Measurements from ENCODE around the gene KYNU. TPM values are rescaled to one million over a fixed set of nuclear protein-coding genes. Genes with fewer than 3 reads are reported as not detected.

Gene KYNU
- total and polyA plus RNA-seq, 7 experiments from 2014 or later = 0.13 to 23.4 (median 1.4) TPM; not detected in 2

- DNase-seq = no peak
- H3K27ac Mint-ChIP-seq = no peak overlapping the region
- H3K4me3 ChIP-seq (ENCODE audit: low read length) = no peak overlapping the region
- CTCF ChIA-PET = no interaction called here
- H3K4me1 ChIP-seq (ENCODE audit: control insufficient read depth in 2 of 2, insufficient read depth in 2 of 2, low read length in 2 of 2) = no peaks in the 10 kb centered on the region
- H3K36me3 ChIP-seq (ENCODE audit: control insufficient read depth in 2 of 3, insufficient read depth in 3 of 3, low read length in 3 of 3) = no peaks in the 10 kb centered on the region
- intact Hi-C loops (cut with micrococcal nuclease) = no loop called here
- no peaks in the 10 kb centered on the region for H3K9me3 ChIP-seq (ENCODE audit: control insufficient read depth in 2 of 3, low read length in 3 of 3)
- POLR2A ChIA-PET = no interaction called here
- no peaks in the 10 kb centered on the region for H3K27me3 ChIP-seq (ENCODE audit: control insufficient read depth in 2 of 2, insufficient read depth in 2 of 2, low read length in 2 of 2)
- no peak overlapping the region for H3K4me3 Mint-ChIP-seq
- no peak for ATAC-seq
- peaks cover 0 to 24% (median 12%) of the 10 kb centered on the region in 5 donors for H3K27me3 Mint-ChIP-seq
- peaks cover 0 to 19% (median 4%) of the 10 kb centered on the region in 11 donors for H3K9me3 Mint-ChIP-seq
- peaks cover 0 to 19% (median 6%) of the 10 kb centered on the region in 5 donors for H3K36me3 Mint-ChIP-seq
- no peak overlapping the region for H3K27ac ChIP-seq (ENCODE audit: low read depth, low read length)
- peaks cover 0 to 1% (median 0%) of the 10 kb centered on the region in 7 donors for H3K4me1 Mint-ChIP-seq
Observed at GRCh38 chr2:143056550-143056949, 179.1 kb downstream of the KYNU start.

GRCh38 chr2:143058851-143059250 lies 181.4 kb downstream of the KYNU start:
- peaks cover 0 to 1% (median 0%) of the 10 kb centered on the region in 7 donors for H3K4me1 Mint-ChIP-seq
- Histone ChIP-seq H3K36me3 (ENCODE audit: control insufficient read depth in 2 of 3, insufficient read depth in 3 of 3, low read length in 3 of 3) (no peaks in the 10 kb centered on the region), H3K4me3 (ENCODE audit: low read length) (no peak overlapping the region), H3K27me3 (ENCODE audit: control insufficient read depth in 2 of 2, insufficient read depth in 2 of 2, low read length in 2 of 2) (no peaks in the 10 kb centered on the region), H3K27ac (ENCODE audit: low read depth, low read length) (no peak overlapping the region), H3K9me3 (ENCODE audit: control insufficient read depth in 2 of 3, low read length in 3 of 3) (no peaks in the 10 kb centered on the region), H3K4me1 (ENCODE audit: control insufficient read depth in 2 of 2, insufficient read depth in 2 of 2, low read length in 2 of 2) (no peaks in the 10 kb centered on the region)
- intact Hi-C loops (cut with micrococcal nuclease) = no loop called here
- POLR2A ChIA-PET = no interaction called here
- no peak overlapping the region for H3K27ac Mint-ChIP-seq
- DNase-seq (no peak), ATAC-seq (no peak)
- peaks cover 0 to 19% (median 6%) of the 10 kb centered on the region in 5 donors for H3K36me3 Mint-ChIP-seq
- CTCF ChIA-PET = no interaction called here
- H3K27me3 Mint-ChIP-seq = peaks cover 0 to 26% (median 9%) of the 10 kb centered on the region in 5 donors
- H3K4me3 Mint-ChIP-seq = no peak overlapping the region
- peaks cover 0 to 19% (median 5%) of the 10 kb centered on the region in 11 donors for H3K9me3 Mint-ChIP-seq

- H3K36me3 ChIP-seq (ENCODE audit: control insufficient read depth in 2 of 3, insufficient read depth in 3 of 3, low read length in 3 of 3) = no peaks in the 10 kb centered on the region
- no peaks in the 10 kb centered on the region for H3K4me1 ChIP-seq (ENCODE audit: control insufficient read depth in 2 of 2, insufficient read depth in 2 of 2, low read length in 2 of 2)
- H3K4me3 ChIP-seq (ENCODE audit: low read length) = no peak overlapping the region
- ATAC-seq = no peak
- H3K27ac Mint-ChIP-seq = no peak overlapping the region
- DNase-seq = no peak
- no peaks in the 10 kb centered on the region for H3K4me1 Mint-ChIP-seq
- intact Hi-C loops (cut with micrococcal nuclease) = no loop called here
- H3K9me3 Mint-ChIP-seq = peaks cover 0 to 27% (median 9%) of the 10 kb centered on the region in 11 donors
- H3K36me3 Mint-ChIP-seq = peaks cover 0 to 4% (median 0%) of the 10 kb centered on the region in 5 donors
- POLR2A ChIA-PET = interaction anchor here (0.7 kb wide), 1 partner anchor 33 kb away, joined by 3 read pairs; no protein-coding TSS in a partner anchor
- H3K27ac ChIP-seq (ENCODE audit: low read depth, low read length) = no peak overlapping the region
- H3K9me3 ChIP-seq (ENCODE audit: control insufficient read depth in 2 of 3, low read length in 3 of 3) = no peaks in the 10 kb centered on the region
- H3K27me3 ChIP-seq (ENCODE audit: control insufficient read depth in 2 of 2, insufficient read depth in 2 of 2, low read length in 2 of 2) = no peaks in the 10 kb centered on the region
- H3K4me3 Mint-ChIP-seq = no peak overlapping the region
- CTCF ChIA-PET = no interaction called here
- H3K27me3 Mint-ChIP-seq = peaks cover 0 to 40% (median 9%) of the 10 kb centered on the region in 5 donors
Observed at GRCh38 chr2:143063612-143064200, 186.2 kb downstream of the KYNU start.

- H3K9me3 ChIP-seq (ENCODE audit: control insufficient read depth in 2 of 3, low read length in 3 of 3) = no peaks in the 10 kb centered on the region
- H3K27me3 ChIP-seq (ENCODE audit: control insufficient read depth in 2 of 2, insufficient read depth in 2 of 2, low read length in 2 of 2) = no peaks in the 10 kb centered on the region
- no peak for DNase-seq
- no peak overlapping the region for H3K4me3 ChIP-seq (ENCODE audit: low read length)
- no peak for ATAC-seq
- intact Hi-C loops (cut with micrococcal nuclease) = no loop called here
- Mint-ChIP-seq H3K4me1 (no peaks in the 10 kb centered on the region), H3K27me3 (peaks cover 0 to 21% (median 0%) of the 10 kb centered on the region in 5 donors), H3K36me3 (peaks cover 0 to 4% (median 0%) of the 10 kb centered on the region in 5 donors), H3K4me3 (no peak overlapping the region), H3K9me3 (peaks cover 0 to 27% (median 9%) of the 10 kb centered on the region in 11 donors), H3K27ac (no peak overlapping the region)
- H3K27ac ChIP-seq (ENCODE audit: low read depth, low read length) = no peak overlapping the region
- no peaks in the 10 kb centered on the region for H3K36me3 ChIP-seq (ENCODE audit: control insufficient read depth in 2 of 3, insufficient read depth in 3 of 3, low read length in 3 of 3)
- ChIA-PET POLR2A (no interaction called here), CTCF (no interaction called here)
- no peaks in the 10 kb centered on the region for H3K4me1 ChIP-seq (ENCODE audit: control insufficient read depth in 2 of 2, insufficient read depth in 2 of 2, low read length in 2 of 2)
Observed at GRCh38 chr2:143068094-143068493, 190.6 kb downstream of the KYNU start.

GRCh38 chr2:143068509-143068908 lies 191.0 kb downstream of the KYNU start:
- peak; percentile 86 for ATAC-seq
- no peak overlapping the region for H3K4me3 ChIP-seq (ENCODE audit: low read length)

GRCh38 chr2:143070704-143071103 lies 193.2 kb downstream of the KYNU start:
- Mint-ChIP-seq H3K4me1 (no peaks in the 10 kb centered on the region), H3K4me3 (no peak overlapping the region), H3K9me3 (peaks cover 0 to 24% (median 4%) of the 10 kb centered on the region in 11 donors), H3K27ac (no peak overlapping the region), H3K36me3 (peaks cover 0 to 5% (median 3%) of the 10 kb centered on the region in 5 donors), H3K27me3 (peaks cover 0 to 14% (median 0%) of the 10 kb centered on the region in 5 donors)
- CTCF ChIA-PET = interaction anchor here (0.7 kb wide), 1 partner anchor 209 kb away, joined by 3 read pairs; no protein-coding TSS in a partner anchor
- no peak for DNase-seq
- Histone ChIP-seq H3K9me3 (ENCODE audit: control insufficient read depth in 2 of 3, low read length in 3 of 3) (peaks cover 0 to 4% (median 0%) of the 10 kb centered on the region in 3 experiments), H3K4me1 (ENCODE audit: control insufficient read depth in 2 of 2, insufficient read depth in 2 of 2, low read length in 2 of 2) (no peaks in the 10 kb centered on the region), H3K27ac (ENCODE audit: low read depth, low read length) (no peak overlapping the region), H3K27me3 (ENCODE audit: control insufficient read depth in 2 of 2, insufficient read depth in 2 of 2, low read length in 2 of 2) (no peaks in the 10 kb centered on the region), H3K4me3 (ENCODE audit: low read length) (no peak overlapping the region), H3K36me3 (ENCODE audit: control insufficient read depth in 2 of 3, insufficient read depth in 3 of 3, low read length in 3 of 3) (no peaks in the 10 kb centered on the region)
- intact Hi-C loops (cut with micrococcal nuclease) = no loop called here
- no peak for ATAC-seq
- POLR2A ChIA-PET = no interaction called here

More at GRCh38 chr2:143068509-143068908, 191.0 kb downstream of the KYNU start:
- DNase-seq = peak in 1 of 9 donors; percentile 2
- POLR2A ChIA-PET = no interaction called here
- H3K36me3 ChIP-seq (ENCODE audit: control insufficient read depth in 2 of 3, insufficient read depth in 3 of 3, low read length in 3 of 3) = no peaks in the 10 kb centered on the region
- H3K4me1 ChIP-seq (ENCODE audit: control insufficient read depth in 2 of 2, insufficient read depth in 2 of 2, low read length in 2 of 2) = no peaks in the 10 kb centered on the region
- Mint-ChIP-seq H3K27me3 (peaks cover 0 to 21% (median 0%) of the 10 kb centered on the region in 5 donors), H3K4me1 (no peaks in the 10 kb centered on the region), H3K36me3 (peaks cover 0 to 4% (median 0%) of the 10 kb centered on the region in 5 donors), H3K27ac (no peak overlapping the region), H3K4me3 (no peak overlapping the region), H3K9me3 (peaks cover 0 to 27% (median 9%) of the 10 kb centered on the region in 11 donors)
- no peak overlapping the region for H3K27ac ChIP-seq (ENCODE audit: low read depth, low read length)
- CTCF ChIA-PET = no interaction called here
- intact Hi-C loops (cut with micrococcal nuclease) = no loop called here
- no peaks in the 10 kb centered on the region for H3K27me3 ChIP-seq (ENCODE audit: control insufficient read depth in 2 of 2, insufficient read depth in 2 of 2, low read length in 2 of 2)
- H3K9me3 ChIP-seq (ENCODE audit: control insufficient read depth in 2 of 3, low read length in 3 of 3) = no peaks in the 10 kb centered on the region
